GM12878 (cell line): ENCODE results near the gene FPGS. TPM values are rescaled to one million over a fixed set of nuclear protein-coding genes. Genes with fewer than 3 reads are reported as not detected.

ENCODE experiments used
- BCL11A ChIP-seq: IDR thresholded peaks from 2 replicates; pipeline ENCODE4 v1.6.1; 2011; ENCODE audit warnings: low read depth, low read length
- E2F8 ChIP-seq: fragments of 450-650 bp; IDR thresholded peaks from 2 replicates; pipeline ENCODE4 v1.6.1; 2018; ENCODE audit warnings: mild to moderate bottlenecking, low read depth, moderate library complexity; ENCODE audit not compliant: partially characterized antibody
- GABPA ChIP-seq: IDR thresholded peaks from 2 replicates; pipeline ENCODE4 v1.6.1; 2014; ENCODE audit warnings: antibody characterized with exemption, low read depth, mild to moderate bottlenecking, inconsistent platforms
- NBN ChIP-seq: fragments of 450-650 bp; IDR thresholded peaks from 2 replicates; pipeline ENCODE4 v1.6.1; 2016
- SMC3 ChIP-seq: IDR thresholded peaks from 2 replicates; pipeline ENCODE4 v1.6.1; 2011; ENCODE audit warnings: low read length, improper control_type of control experiment, borderline replicate concordance
- SPI1 ChIP-seq: IDR thresholded peaks from 2 replicates; pipeline ENCODE4 v1.6.1; 2011; ENCODE audit warnings: low read depth, mild to moderate bottlenecking, low read length, moderate library complexity, borderline replicate concordance; ENCODE audit not compliant: insufficient read depth
- SUPT20H ChIP-seq: IDR thresholded peaks from 2 replicates; pipeline ENCODE4 v1.6.1; 2011; ENCODE audit warnings: low read depth, mild to moderate bottlenecking, low read length, moderate library complexity, borderline replicate concordance; ENCODE audit not compliant: control insufficient read depth
- polyA plus RNA-seq, 11 experiments: library from polyadenylated mRNA; depleted of rRNA in 4 of 11; unstranded in 6 of 11; stranded (reverse) in 5 of 11; fragments of >200 nt; fragmentation: Nextera tagmentation in 4 of 11; fragmentation: Illumina TruSeq in 1 of 11; extraction: Ambion mirVana in 4 of 11; extraction: Trizol in 1 of 11; gene quantifications; 1 replicate in 1 of 11; 2 replicates in 10 of 11; pipeline versions ENCODE4 v1.2.1 to v1.2.3, GENCODE V29; 2011 to 2016; ENCODE audit warnings: inconsistent platforms in 2 of 11, missing spikeins in 2 of 11, low read depth in 1 of 11
- total RNA-seq, 4 experiments: library from RNA; depleted of rRNA in 3 of 4; stranded (reverse); fragments of >200 nt in 3 of 4; fragmentation: Illumina TruSeq in 1 of 4; extraction: Trizol in 1 of 4; gene quantifications; 2 replicates each; pipeline versions ENCODE4 v1.2.1 to v1.2.3, GENCODE V29; 2013 to 2021
- TF ChIP-seq, protein P1 (sequence below): fragments of 450-650 bp; conservative IDR thresholded peaks from 2 replicates; pipeline ENCODE4 v1.6.1; 2017; ENCODE audit warnings: mild to moderate bottlenecking, moderate library complexity
- TF ChIP-seq, protein P2 (sequence below): fragments of 450-650 bp; IDR thresholded peaks from 2 replicates; pipeline ENCODE4 v1.6.1; 2016; ENCODE audit warnings: mild to moderate bottlenecking
- TF ChIP-seq, protein P3 (sequence below): fragments of 450-650 bp; formaldehyde crosslinking; IDR thresholded peaks from 2 replicates; pipeline ENCODE4 v1.4.0; 2020; ENCODE audit warnings: mild to moderate bottlenecking, moderate library complexity
- TF ChIP-seq, protein P4 (sequence below): IDR thresholded peaks from 2 replicates; pipeline ENCODE4 v1.6.1; 2011; ENCODE audit warnings: low read depth, low read length, improper control_type of control experiment, borderline replicate concordance

FPGS gene
- total and polyA plus RNA-seq, 10 of the 15 experiments (the other 5 are each of a cell fraction or from before 2014, with no cell fraction given) = 1.2 to 127 (median 80.4) TPM

DNA sequence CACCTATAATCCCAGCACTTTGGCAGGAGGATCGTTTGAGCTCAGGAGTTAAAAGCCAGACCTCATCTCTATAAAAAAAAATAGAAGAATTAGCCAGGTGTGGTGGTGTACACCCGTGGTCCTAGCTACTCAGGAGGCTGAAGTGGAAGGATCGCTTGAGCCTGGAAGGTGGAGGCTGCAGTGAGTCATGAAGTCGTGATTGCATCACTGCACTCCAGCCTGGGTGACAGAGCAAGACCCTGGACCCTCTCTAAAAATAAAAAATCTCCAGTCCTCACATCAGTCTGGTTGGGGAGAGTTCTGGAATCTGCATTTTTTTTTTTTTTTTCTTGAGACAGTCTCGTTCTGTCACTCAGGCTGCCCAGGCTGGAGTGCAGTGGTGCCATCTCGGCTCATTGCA is 9.3 kb downstream of the FPGS start (continued):
- no peak for TF ChIP-seq E2F8
- TF ChIP-seq, protein P1, sequence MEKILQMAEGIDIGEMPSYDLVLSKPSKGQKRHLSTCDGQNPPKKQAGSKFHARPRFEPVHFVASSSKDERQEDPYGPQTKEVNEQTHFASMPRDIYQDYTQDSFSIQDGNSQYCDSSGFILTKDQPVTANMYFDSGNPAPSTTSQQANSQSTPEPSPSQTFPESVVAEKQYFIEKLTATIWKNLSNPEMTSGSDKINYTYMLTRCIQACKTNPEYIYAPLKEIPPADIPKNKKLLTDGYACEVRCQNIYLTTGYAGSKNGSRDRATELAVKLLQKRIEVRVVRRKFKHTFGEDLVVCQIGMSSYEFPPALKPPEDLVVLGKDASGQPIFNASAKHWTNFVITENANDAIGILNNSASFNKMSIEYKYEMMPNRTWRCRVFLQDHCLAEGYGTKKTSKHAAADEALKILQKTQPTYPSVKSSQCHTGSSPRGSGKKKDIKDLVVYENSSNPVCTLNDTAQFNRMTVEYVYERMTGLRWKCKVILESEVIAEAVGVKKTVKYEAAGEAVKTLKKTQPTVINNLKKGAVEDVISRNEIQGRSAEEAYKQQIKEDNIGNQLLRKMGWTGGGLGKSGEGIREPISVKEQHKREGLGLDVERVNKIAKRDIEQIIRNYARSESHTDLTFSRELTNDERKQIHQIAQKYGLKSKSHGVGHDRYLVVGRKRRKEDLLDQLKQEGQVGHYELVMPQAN = no peak
- TF ChIP-seq, protein P2, sequence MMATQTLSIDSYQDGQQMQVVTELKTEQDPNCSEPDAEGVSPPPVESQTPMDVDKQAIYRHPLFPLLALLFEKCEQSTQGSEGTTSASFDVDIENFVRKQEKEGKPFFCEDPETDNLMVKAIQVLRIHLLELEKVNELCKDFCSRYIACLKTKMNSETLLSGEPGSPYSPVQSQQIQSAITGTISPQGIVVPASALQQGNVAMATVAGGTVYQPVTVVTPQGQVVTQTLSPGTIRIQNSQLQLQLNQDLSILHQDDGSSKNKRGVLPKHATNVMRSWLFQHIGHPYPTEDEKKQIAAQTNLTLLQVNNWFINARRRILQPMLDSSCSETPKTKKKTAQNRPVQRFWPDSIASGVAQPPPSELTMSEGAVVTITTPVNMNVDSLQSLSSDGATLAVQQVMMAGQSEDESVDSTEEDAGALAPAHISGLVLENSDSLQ = no peak
- TF ChIP-seq GABPA = no peak
- TF ChIP-seq SPI1 = no peak
- no peak for TF ChIP-seq BCL11A
- no peak for TF ChIP-seq SMC3
- TF ChIP-seq, protein P3, sequence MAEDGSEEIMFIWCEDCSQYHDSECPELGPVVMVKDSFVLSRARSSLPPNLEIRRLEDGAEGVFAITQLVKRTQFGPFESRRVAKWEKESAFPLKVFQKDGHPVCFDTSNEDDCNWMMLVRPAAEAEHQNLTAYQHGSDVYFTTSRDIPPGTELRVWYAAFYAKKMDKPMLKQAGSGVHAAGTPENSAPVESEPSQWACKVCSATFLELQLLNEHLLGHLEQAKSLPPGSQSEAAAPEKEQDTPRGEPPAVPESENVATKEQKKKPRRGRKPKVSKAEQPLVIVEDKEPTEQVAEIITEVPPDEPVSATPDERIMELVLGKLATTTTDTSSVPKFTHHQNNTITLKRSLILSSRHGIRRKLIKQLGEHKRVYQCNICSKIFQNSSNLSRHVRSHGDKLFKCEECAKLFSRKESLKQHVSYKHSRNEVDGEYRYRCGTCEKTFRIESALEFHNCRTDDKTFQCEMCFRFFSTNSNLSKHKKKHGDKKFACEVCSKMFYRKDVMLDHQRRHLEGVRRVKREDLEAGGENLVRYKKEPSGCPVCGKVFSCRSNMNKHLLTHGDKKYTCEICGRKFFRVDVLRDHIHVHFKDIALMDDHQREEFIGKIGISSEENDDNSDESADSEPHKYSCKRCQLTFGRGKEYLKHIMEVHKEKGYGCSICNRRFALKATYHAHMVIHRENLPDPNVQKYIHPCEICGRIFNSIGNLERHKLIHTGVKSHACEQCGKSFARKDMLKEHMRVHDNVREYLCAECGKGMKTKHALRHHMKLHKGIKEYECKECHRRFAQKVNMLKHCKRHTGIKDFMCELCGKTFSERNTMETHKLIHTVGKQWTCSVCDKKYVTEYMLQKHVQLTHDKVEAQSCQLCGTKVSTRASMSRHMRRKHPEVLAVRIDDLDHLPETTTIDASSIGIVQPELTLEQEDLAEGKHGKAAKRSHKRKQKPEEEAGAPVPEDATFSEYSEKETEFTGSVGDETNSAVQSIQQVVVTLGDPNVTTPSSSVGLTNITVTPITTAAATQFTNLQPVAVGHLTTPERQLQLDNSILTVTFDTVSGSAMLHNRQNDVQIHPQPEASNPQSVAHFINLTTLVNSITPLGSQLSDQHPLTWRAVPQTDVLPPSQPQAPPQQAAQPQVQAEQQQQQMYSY (CRISPR knock-in tag) = no peak
- TF ChIP-seq SUPT20H = no peak
- TF ChIP-seq, protein P4, sequence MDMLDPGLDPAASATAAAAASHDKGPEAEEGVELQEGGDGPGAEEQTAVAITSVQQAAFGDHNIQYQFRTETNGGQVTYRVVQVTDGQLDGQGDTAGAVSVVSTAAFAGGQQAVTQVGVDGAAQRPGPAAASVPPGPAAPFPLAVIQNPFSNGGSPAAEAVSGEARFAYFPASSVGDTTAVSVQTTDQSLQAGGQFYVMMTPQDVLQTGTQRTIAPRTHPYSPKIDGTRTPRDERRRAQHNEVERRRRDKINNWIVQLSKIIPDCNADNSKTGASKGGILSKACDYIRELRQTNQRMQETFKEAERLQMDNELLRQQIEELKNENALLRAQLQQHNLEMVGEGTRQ = no peak
- TF ChIP-seq NBN = no peak
